Measurements from ENCODE around the gene PGP. TPM values are rescaled to one million over a fixed set of nuclear protein-coding genes. Genes with fewer than 3 reads are reported as not detected.
A peak's percentile ranks its signal among the peaks of the same experiment; 100 is the strongest.

Gene PGP
- total RNA-seq, 1 experiment from 2014 or later = 32.6 TPM

GRCh38 chr16:2196162-2196980 is 18.3 kb downstream of the PGP start, which contains the start of gene CASKIN1:
TSS of gene CASKIN1 (minus strand) at chr16:2196605. CDS start at chr16:2196432, 173 bp downstream.
- Histone ChIP-seq H4K20me1 (ENCODE audit: insufficient read depth) (no peaks in the 10 kb centered on the region), H3K4me3 (replicated peaks in 1 of 2; ENCODE audit: low read depth in 1 of 2, low read length in 2 of 2) (peak within 1 kb of the TSS; percentile 41 to 58), H3K4me1 (ENCODE audit: control insufficient read depth in 1 of 2, insufficient read depth in 2 of 2, low read length in 2 of 2) (peaks cover 5 to 19% of the 10 kb centered on the region in 2 experiments), H3K36me3 (ENCODE audit: control insufficient read depth in 1 of 2, insufficient read depth in 2 of 2, low read length in 2 of 2) (no peaks in the 10 kb centered on the region), H2AFZ (ENCODE audit: low read depth, low read length, poor library complexity, severe bottlenecking) (no peak within 1 kb of the TSS), H3K79me2 (ENCODE audit: insufficient read depth, low read length) (no peaks in the 10 kb centered on the region), H3K9me3 (ENCODE audit: control insufficient read depth in 1 of 2, insufficient read depth in 1 of 2, low read depth in 1 of 2, low read length in 2 of 2) (no peaks in the 10 kb centered on the region), H3K9me2 (ENCODE audit: insufficient read depth) (no peaks in the 10 kb centered on the region), H3K27ac (ENCODE audit: low read depth, low read length) (no peak within 1 kb of the TSS; the same call in 1 of the 2 replicates), H3K9ac (ENCODE audit: low read length) (peak within 1 kb of the TSS; percentile 41), H3K4me2 (ENCODE audit: low read length) (peak within 1 kb of the TSS; percentile 88), H3K27me3 (ENCODE audit: insufficient read depth, low read length) (no peaks in the 10 kb centered on the region)
- ATAC-seq = peak; percentile 52
- POLR2A ChIA-PET = no interaction called here
- CTCF ChIA-PET = interaction anchor here (0.5 to 3.5 kb wide), 2 partner anchors 55 to 460 kb away, joined by 3 to 24 read pairs; partner anchors contain the start of gene ECI1
- RAD21 ChIA-PET (ENCODE audit: low non-redundant PET in 1 of 2, low total read pairs in 2 of 2, uncharacterized antibody in 2 of 2, unreplicated experiment in 2 of 2) = interaction anchor here in 1 of 2 experiments (0.6 kb wide), 1 partner anchor 30 kb away, joined by 3 read pairs; no protein-coding TSS in a partner anchor
- intact Hi-C loops (cut with micrococcal nuclease) = loop anchor here (10.0 kb wide), 1 partner anchor 308 kb away; no protein-coding TSS in a partner anchor
- TF ChIP-seq CTCF (IDR thresholded peaks at IDR 0.05 in 2 of 3, conservative IDR thresholded peaks at IDR 0.05 in 1 of 3; ENCODE audit: borderline replicate concordance in 1 of 3, insufficient read depth in 1 of 3, low read depth in 2 of 3, low read length in 2 of 3) (no peak), CBX3 (IDR thresholded peaks at IDR 0.05; ENCODE audit: low read depth) (no peak), ATF3 (IDR thresholded peaks at IDR 0.05) (no peak), MAX (IDR thresholded peaks at IDR 0.05) (no peak), SP1 (IDR thresholded peaks at IDR 0.05; ENCODE audit: low read depth) (no peak), CEBPB (IDR thresholded peaks at IDR 0.05; ENCODE audit: low read depth) (no peak), ZBTB33 (IDR thresholded peaks at IDR 0.05; ENCODE audit: extremely low read depth, insufficient replicate concordance, low read length) (no peak), RAD21 (IDR thresholded peaks at IDR 0.05; ENCODE audit: low read depth) (no peak), POLR2AphosphoS5 (IDR thresholded peaks at IDR 0.05; ENCODE audit: low read depth, low read length) (no peak), POLR2A (IDR thresholded peaks at IDR 0.05; ENCODE audit: borderline replicate concordance, extremely low read depth, insufficient read depth, insufficient read length) (no peak), EZH2phosphoT487 (IDR thresholded peaks at IDR 0.05; ENCODE audit: borderline replicate concordance) (no peak), ZFX (IDR thresholded peaks at IDR 0.05) (no peak), SRF (IDR thresholded peaks at IDR 0.05; ENCODE audit: low read depth) (no peak)
- BruUV-seq (replicated peaks) = no TSS peak
- no peak for DNase-seq (ENCODE audit: low read depth, low spot score)
